Stimulated activated CD4-positive, alpha-beta T cell treated with anti-CD3 and anti-CD28 coated beads, TNF-alpha, amount 100 ng/mL, for 48 hours (primary cell): ENCODE data around the gene UBASH3A.

Experiments
- DNase-seq, 3 donors: peaks; one replicate each; pipeline ENCODE4 v3.0.0-alpha.2; 2020; ENCODE audit warnings: low read depth in 3 of 3

UBASH3A gene

GRCh38 chr21:42430521-42430920 lies 26.8 kb downstream of the UBASH3A start:
- no peak for DNase-seq

- DNase-seq, result no peak
Measured at GRCh38 chr21:42431196-42431595, 27.5 kb downstream of the UBASH3A start.

DNA sequence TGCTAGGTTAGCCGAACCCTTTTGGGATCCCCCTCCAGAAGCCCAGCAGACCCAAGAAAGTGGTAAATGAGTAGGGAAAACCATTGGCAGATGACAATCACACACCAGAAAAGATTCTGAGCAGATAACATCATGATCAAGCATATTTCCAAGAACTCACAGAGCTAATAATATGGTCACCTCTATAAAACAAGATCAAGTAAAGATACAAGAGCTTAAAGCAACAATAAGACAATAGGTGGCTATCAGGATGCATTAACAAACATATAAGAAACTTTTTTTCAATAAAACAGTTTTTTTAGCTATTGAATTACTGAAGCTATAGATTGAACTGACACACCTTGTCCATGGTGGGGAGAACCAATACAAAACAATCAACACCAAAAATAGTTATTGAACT lies 29.0 kb downstream of the UBASH3A start:
- DNase-seq, result no peak

GRCh38 chr21:42433946-42434551 lies 30.3 kb downstream of the UBASH3A start:
- DNase-seq, result no peak

GRCh38 chr21:42434884-42435283 lies 31.2 kb downstream of the UBASH3A start:
- no peak for DNase-seq

- no peak for DNase-seq
Measured at GRCh38 chr21:42435401-42435800, 31.7 kb downstream of the UBASH3A start.

DNA sequence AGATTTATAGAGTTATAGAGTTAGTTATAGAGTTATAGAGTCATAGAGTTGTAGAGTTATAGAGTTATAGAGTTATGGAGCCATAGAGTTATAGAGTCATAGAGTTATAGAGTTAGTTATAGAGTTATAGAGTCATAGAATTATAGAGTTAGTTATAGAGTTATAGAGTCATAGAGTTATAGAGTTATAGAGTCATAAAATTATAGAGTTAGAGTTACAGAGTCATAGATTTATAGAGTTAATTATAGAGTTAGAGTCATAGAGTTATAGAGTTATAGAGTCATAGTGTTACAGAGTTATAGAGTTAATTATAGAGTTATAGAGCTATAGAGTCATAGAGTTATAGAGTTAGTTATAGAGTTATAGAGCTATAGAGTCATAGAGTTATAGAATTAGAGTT lies 32.1 kb downstream of the UBASH3A start:
- no peak for DNase-seq

- no peak for DNase-seq
Measured at GRCh38 chr21:42436914-42437313, 33.2 kb downstream of the UBASH3A start.

- no peak for DNase-seq
Measured at GRCh38 chr21:42437786-42438185, 34.1 kb downstream of the UBASH3A start.

- DNase-seq, result no peak
Measured at GRCh38 chr21:42438316-42439205, 34.9 kb downstream of the UBASH3A start.

DNA sequence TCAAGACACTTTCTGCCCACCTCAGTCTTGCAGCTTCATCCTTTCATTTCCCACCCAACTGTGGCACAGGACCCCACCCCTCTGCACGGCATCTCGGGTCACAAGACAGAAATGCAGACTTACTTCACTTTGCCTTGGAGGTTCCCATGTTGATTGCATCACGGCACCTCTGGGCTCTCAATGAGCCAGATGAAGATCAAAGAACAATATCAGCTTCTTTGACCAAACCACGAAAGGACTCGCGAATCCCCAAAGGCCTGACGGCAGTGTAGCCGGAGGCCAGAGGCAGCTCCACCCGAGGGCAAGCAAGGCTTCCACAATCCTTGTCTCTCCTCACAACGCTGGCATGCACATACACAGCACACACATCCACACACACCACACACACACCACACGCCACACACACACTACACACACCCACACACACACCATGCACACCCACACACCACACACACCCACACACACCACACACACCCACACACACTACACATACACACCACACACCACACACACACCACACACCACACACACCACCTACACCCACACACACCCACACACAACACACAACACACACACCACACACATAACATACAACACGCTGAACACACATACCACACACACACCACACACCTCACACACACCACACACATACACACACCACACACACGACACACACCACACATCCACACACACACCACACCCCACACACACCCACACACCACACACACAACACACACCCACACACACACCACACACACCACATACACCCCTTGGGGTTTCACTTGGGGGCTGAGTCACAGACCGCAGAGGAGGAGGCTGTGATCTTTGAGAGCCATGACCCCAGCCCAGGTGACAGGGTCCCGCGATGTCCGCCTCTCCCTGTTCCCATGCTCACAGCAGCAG lies 35.8 kb downstream of the UBASH3A start:
- no peak for DNase-seq

DNA sequence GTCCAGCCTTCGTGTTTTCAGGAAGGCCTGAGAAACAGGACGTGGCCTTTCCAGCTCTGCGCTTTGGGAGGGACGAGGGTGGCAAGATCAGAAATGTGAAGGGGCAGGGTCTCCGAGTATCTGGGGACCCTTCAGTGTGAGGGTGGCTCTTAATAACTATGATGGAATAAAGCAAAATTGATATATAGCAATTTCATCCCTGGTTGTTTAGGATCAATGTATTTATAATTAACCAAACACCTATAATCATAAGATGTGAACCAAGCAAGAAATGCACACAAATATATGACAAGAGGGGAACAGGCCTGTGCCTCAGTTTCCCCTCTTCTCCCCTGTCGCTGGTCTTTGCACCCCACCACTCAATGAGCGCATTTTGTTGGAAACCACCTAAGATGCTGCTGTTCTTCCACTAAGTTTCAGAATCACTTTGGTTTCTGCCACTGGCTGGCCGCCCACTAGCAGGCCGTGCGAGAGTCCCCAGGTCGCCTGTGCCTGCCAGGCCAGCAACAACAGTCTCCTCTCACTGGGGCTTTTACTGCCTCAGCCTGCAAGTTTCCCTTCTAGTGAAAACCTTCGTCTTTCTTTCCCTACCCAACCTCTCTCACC lies 36.6 kb downstream of the UBASH3A start:
- no peak for DNase-seq

GRCh38 chr21:42441963-42442362 lies 38.3 kb downstream of the UBASH3A start:
- DNase-seq, result no peak

GRCh38 chr21:42443181-42443785 lies 39.6 kb downstream of the UBASH3A start:
- no peak for DNase-seq

GRCh38 chr21:42443876-42444744 lies 40.4 kb downstream of the UBASH3A start:
- DNase-seq, result no peak

DNA sequence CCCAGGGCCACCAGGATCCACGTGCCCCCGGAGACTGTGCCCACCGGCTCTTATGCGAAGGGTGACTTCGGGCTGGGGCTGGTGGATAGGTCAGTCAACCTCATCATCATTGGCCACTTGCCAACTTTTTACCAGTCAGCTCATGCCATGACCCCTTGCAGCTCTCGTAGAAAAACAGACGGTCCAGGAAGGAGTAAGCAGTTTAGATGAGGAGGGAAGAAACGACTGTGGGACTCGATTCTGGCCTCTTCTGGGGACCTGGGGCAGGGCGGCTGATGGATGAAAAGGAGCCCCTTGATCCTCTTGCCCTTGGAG lies 41.0 kb downstream of the UBASH3A start:
- no peak for DNase-seq

DNA sequence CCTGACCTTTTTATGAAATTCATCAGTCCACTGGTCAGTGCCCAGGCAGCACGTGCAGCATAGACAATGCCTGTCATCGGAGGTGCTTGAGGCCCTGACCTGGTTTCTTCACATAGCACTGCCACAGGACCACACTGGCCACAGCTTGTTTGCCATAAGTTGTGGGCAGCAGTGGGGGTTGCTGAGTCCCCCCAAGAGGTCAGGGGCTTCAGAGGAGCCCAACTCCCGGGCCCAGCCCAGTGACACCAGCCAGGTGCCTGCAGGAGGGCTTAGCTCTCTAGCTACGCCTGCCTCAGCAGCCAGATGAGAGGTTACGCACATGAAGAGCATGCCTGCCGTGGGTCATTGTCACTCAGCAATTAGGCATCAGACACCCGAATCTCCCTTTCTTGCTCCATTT lies 41.6 kb downstream of the UBASH3A start:
- DNase-seq, result no peak

DNA sequence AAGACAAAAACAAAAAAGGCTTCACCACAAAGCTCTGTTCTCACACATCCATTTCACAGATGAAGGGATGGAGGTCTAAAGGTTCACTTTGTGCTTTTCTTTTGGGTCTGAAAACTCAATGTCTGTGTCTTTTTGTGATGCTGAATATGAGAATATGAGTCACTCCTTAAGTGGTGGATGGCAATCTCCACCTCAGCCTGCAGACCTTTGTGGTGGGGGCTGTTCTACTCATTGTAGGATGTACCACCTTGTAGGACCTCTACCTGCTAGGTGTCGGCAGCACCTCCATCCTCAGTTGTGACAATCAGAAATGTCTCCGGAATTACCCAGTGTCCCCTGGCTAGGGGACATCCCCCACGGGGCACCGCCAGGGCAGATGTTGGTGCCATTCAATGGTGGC lies 42.8 kb downstream of the UBASH3A start:
- no peak for DNase-seq

- no peak for DNase-seq
Measured at GRCh38 chr21:42447182-42447581, 43.5 kb downstream of the UBASH3A start.

DNA sequence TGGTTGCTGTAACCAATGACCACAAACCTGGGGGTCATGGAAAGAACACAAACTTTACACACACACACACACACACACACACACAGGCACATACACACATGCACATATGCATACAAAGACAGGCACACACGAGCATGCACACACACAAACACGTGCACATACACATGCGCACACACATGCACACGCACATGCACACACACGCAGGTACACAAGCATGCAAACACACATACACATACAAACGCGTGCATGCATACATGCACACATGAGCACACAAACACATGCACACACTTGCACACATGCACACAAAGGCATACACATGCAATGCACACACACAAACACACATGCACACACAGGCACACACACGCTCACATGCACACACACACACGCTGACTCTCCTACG lies 44.0 kb downstream of the UBASH3A start:
- no peak for DNase-seq

GRCh38 chr21:42448686-42449085 lies 45.0 kb downstream of the UBASH3A start:
- no peak for DNase-seq
